ENCODE data around the gene FARSA. TPM values are rescaled to one million over a fixed set of nuclear protein-coding genes. Genes with fewer than 3 reads are reported as not detected.

FARSA gene
- total and polyA plus RNA-seq, 2 donors (not counting 3 experiments of a cell fraction or from before 2014, with no cell fraction given) = 51.8 to 77.4 TPM

GRCh38 chr19:12888006-12888603, 45.4 kb downstream of the FARSA start:
- Histone ChIP-seq H3K4me3 (replicated peaks in 1 of 3; ENCODE audit: insufficient read depth in 1 of 3, low read depth in 1 of 3, low read length in 3 of 3) (no peak overlapping the region), H3K27ac (ENCODE audit: insufficient read depth, low read depth, low read length) (no peak overlapping the region), H3K9ac (replicated peaks; ENCODE audit: extremely low read depth, insufficient read depth, low read length) (no peak overlapping the region), H3K9me1 (replicated peaks; ENCODE audit: control insufficient read depth, extremely low read depth, insufficient read depth, low read length) (no peaks in the 10 kb centered on the region), H3K36me3 (ENCODE audit: control insufficient read depth in 2 of 2, extremely low read depth in 1 of 2, insufficient read depth in 2 of 2, low read length in 2 of 2) (no peaks in the 10 kb centered on the region), H3K79me2 (ENCODE audit: control insufficient read depth, insufficient read depth, low read length) (no peaks in the 10 kb centered on the region), H3K4me2 (ENCODE audit: insufficient read depth, low read length) (no peak overlapping the region), H2AFZ (ENCODE audit: low read depth, low read length) (no peak overlapping the region), H3K4me1 (ENCODE audit: control insufficient read depth, extremely low read depth, insufficient read depth, low read length) (peaks cover 10% of the 10 kb centered on the region), H3K27me3 (ENCODE audit: control insufficient read depth in 2 of 2, insufficient read depth in 2 of 2, low read length in 2 of 2) (peaks cover 12 to 22% of the 10 kb centered on the region in 2 experiments), H3K9me3 (replicated peaks; ENCODE audit: control insufficient read depth, insufficient read depth, low read length) (no peaks in the 10 kb centered on the region), H4K20me1 (replicated peaks; ENCODE audit: control insufficient read depth, extremely low read depth, insufficient read depth, low read length) (no peaks in the 10 kb centered on the region)
- BruUV-seq (replicated peaks) = no TSS peak
- no peak for FAIRE-seq
- intact Hi-C loops (cut with micrococcal nuclease) (no loop called here), dilution Hi-C loops (cut with MboI; ENCODE audit: extremely low pct_ligation_motif_present, low sequenced_read_pairs) (no loop called here)
- DNase-seq (ENCODE audit: low read depth, low spot score) = no peak
- ChIA-PET POLR2A (no interaction called here), CTCF (interaction anchor here (1.6 kb wide), 1 partner anchor 77 kb away, joined by 5 read pairs; no protein-coding TSS in a partner anchor)
- TF ChIP-seq POLR2A (IDR thresholded peaks at IDR 0.05; ENCODE audit: low read depth, low read length) = no peak
- TF ChIP-seq POLR2AphosphoS5 (IDR thresholded peaks at IDR 0.05; ENCODE audit: insufficient read depth, low read depth, low read length) = no peak
- no peak for TF ChIP-seq MAX (IDR thresholded peaks at IDR 0.05; ENCODE audit: insufficient read depth, insufficient read length)
- TF ChIP-seq EZH2 (IDR thresholded peaks at IDR 0.05; ENCODE audit: borderline replicate concordance, low read depth, low read length, severe bottlenecking) = no peak
- no peak for TF ChIP-seq GATA2 (IDR thresholded peaks at IDR 0.05; ENCODE audit: insufficient read depth, insufficient read length, low read depth, low read length)

- Histone ChIP-seq H3K27me3 (ENCODE audit: control insufficient read depth in 2 of 2, insufficient read depth in 2 of 2, low read length in 2 of 2) (peaks cover 12 to 22% of the 10 kb centered on the region in 2 experiments), H3K9me3 (replicated peaks; ENCODE audit: control insufficient read depth, insufficient read depth, low read length) (no peaks in the 10 kb centered on the region), H3K9me1 (replicated peaks; ENCODE audit: control insufficient read depth, extremely low read depth, insufficient read depth, low read length) (no peaks in the 10 kb centered on the region), H3K4me1 (ENCODE audit: control insufficient read depth, extremely low read depth, insufficient read depth, low read length) (peaks cover 10% of the 10 kb centered on the region), H3K27ac (ENCODE audit: insufficient read depth, low read depth, low read length) (no peak within 1 kb of the TSS), H3K36me3 (ENCODE audit: control insufficient read depth in 2 of 2, extremely low read depth in 1 of 2, insufficient read depth in 2 of 2, low read length in 2 of 2) (no peaks in the 10 kb centered on the region), H2AFZ (ENCODE audit: low read depth, low read length) (no peak within 1 kb of the TSS), H4K20me1 (replicated peaks; ENCODE audit: control insufficient read depth, extremely low read depth, insufficient read depth, low read length) (no peaks in the 10 kb centered on the region), H3K4me2 (ENCODE audit: insufficient read depth, low read length) (no peak within 1 kb of the TSS), H3K79me2 (ENCODE audit: control insufficient read depth, insufficient read depth, low read length) (no peaks in the 10 kb centered on the region), H3K9ac (replicated peaks; ENCODE audit: extremely low read depth, insufficient read depth, low read length) (no peak within 1 kb of the TSS), H3K4me3 (replicated peaks in 1 of 3; ENCODE audit: insufficient read depth in 1 of 3, low read depth in 1 of 3, low read length in 3 of 3) (no peak within 1 kb of the TSS)
- TF ChIP-seq FOS (IDR thresholded peaks at IDR 0.05; ENCODE audit: borderline replicate concordance, insufficient read depth, low read length) (no peak), GATA2 (IDR thresholded peaks at IDR 0.05; ENCODE audit: insufficient read depth, insufficient read length, low read depth, low read length) (no peak), EZH2 (IDR thresholded peaks at IDR 0.05; ENCODE audit: borderline replicate concordance, low read depth, low read length, severe bottlenecking) (no peak), CTCF (IDR thresholded peaks at IDR 0.05; ENCODE audit: extremely low read depth in 1 of 2, insufficient read depth in 1 of 2, low read depth in 1 of 2, low read length in 2 of 2) (no peak), MAX (IDR thresholded peaks at IDR 0.05; ENCODE audit: insufficient read depth, insufficient read length) (no peak), POLR2A (IDR thresholded peaks at IDR 0.05; ENCODE audit: low read depth, low read length) (no peak), POLR2AphosphoS5 (IDR thresholded peaks at IDR 0.05; ENCODE audit: insufficient read depth, low read depth, low read length) (no peak), JUN (IDR thresholded peaks at IDR 0.05; ENCODE audit: borderline replicate concordance, insufficient read depth, insufficient read length, low read depth) (no peak), MYC (IDR thresholded peaks at IDR 0.05; ENCODE audit: low read depth, low read length) (no peak)
- dilution Hi-C loops (cut with MboI; ENCODE audit: extremely low pct_ligation_motif_present, low sequenced_read_pairs) (no loop called here), intact Hi-C loops (cut with micrococcal nuclease) (no loop called here)
- BruUV-seq (replicated peaks) = no TSS peak
- FAIRE-seq (no peak), DNase-seq (ENCODE audit: low read depth, low spot score) (no peak)
- ChIA-PET POLR2A (no interaction called here), CTCF (interaction anchor here (1.6 kb wide), 1 partner anchor 78 kb away, joined by 5 read pairs; no protein-coding TSS in a partner anchor)
Observed at GRCh38 chr19:12886969-12887747, 46.4 kb downstream of the FARSA start, which contains the start of gene KLF1. KLF1 (minus strand) TSS chr19:12887201; CDS start chr19:12887140, 61 bp downstream.

Data from endothelial cell of umbilical vein (primary cell).